SK-N-MC (cell line): Measurements from ENCODE around the gene NETO1.

ENCODE experiments used
- EZH2 ChIP-seq: fragments of 200-600 bp; sonication (generic); IDR thresholded peaks from one replicate; pipeline ENCODE4 v1.6.1; 2017; ENCODE audit warnings: antibody characterized with exemption
- FOXP2 ChIP-seq: optimal IDR thresholded peaks from 2 replicates; pipeline ENCODE3; 2011; ENCODE audit warnings: mild to moderate bottlenecking, moderate library complexity; ENCODE audit not compliant: insufficient read depth; ENCODE audit errors: extremely low read length, control extremely low read depth
- POLR2AphosphoS5 ChIP-seq: IDR thresholded peaks from 2 replicates; pipeline ENCODE4 v1.6.1; 2012; ENCODE audit warnings: mild to moderate bottlenecking, low read depth, low read length, borderline replicate concordance

DNA sequence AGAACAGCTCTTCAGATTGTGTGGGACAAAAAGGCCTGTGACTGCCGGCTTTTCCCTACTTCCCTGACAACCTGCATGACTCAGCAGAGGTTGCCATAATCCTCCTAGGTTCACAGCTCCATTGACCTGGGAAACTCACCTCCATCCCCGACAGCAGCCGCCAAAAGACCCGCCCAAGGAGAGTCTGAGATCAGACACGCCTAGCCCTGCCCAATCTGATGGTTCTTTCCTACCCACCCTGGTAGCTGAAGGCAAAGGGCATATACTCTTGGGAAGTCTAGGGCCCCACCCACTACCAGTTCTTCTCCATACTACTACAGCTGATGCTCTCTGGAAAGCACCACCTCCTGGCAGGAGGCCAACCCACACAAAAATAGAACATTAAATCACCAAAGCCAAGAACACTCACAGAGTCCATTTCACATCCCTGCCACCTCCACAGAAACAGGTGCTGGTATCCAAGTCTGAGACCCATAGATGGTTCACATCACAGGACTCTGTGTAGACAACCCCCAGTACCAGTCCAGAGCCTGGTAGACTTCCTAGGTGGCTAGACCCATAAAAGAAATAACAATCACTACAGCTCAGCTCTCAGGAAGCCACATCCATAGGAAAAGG is 140.6 kb downstream of the NETO1 start:
- TF ChIP-seq POLR2AphosphoS5 (no peak), EZH2 (no peak), FOXP2 (no peak)
